DMS153 treated with DMSO at 0.1 percent for 48 hours (cell line): ENCODE results near the gene SP3.

Experiments used
- DNase-seq: peaks from one replicate; lab custom pipeline; 2025; ENCODE audit not compliant: unreplicated experiment; lab: John Stamatoyannopoulos, UW

SP3 gene

GRCh38 chr2:173969886-173970285, 4.7 kb upstream of the SP3 start:
- DNase-seq = no peak

- DNase-seq = no peak
Observed at GRCh38 chr2:173968551-173968950, 3.4 kb upstream of the SP3 start.

- no peak for DNase-seq
Observed at GRCh38 chr2:173966274-173967098, 1.3 kb upstream of the SP3 start.

- peak; percentile 62 for DNase-seq
Observed at GRCh38 chr2:173964565-173965371, 405 bp downstream of the SP3 start.

- peak; percentile 76 for DNase-seq
Observed at GRCh38 chr2:173963817-173964564, 1.2 kb downstream of the SP3 start.

- peak; percentile 38 for DNase-seq
Observed at GRCh38 chr2:173963323-173963816, 1.8 kb downstream of the SP3 start.

GRCh38 chr2:173962583-173963110, 2.5 kb downstream of the SP3 start:
- no peak for DNase-seq

- DNase-seq = no peak
Observed at GRCh38 chr2:173962031-173962430, 3.1 kb downstream of the SP3 start.

- DNase-seq = no peak
Observed at GRCh38 chr2:173961346-173961705, 3.8 kb downstream of the SP3 start.

GRCh38 chr2:173959909-173960308, 5.3 kb downstream of the SP3 start:
- DNase-seq = no peak

- no peak for DNase-seq
Observed at GRCh38 chr2:173959358-173959884, 5.8 kb downstream of the SP3 start.

GRCh38 chr2:173958198-173958846, 6.9 kb downstream of the SP3 start:
- DNase-seq = no peak

GRCh38 chr2:173957517-173957916, 7.7 kb downstream of the SP3 start:
- DNase-seq = no peak

- DNase-seq = no peak
Observed at GRCh38 chr2:173956454-173956853, 8.7 kb downstream of the SP3 start.

- DNase-seq = no peak
Observed at GRCh38 chr2:173955867-173956266, 9.3 kb downstream of the SP3 start.

GRCh38 chr2:173955004-173955403, 10.2 kb downstream of the SP3 start:
- no peak for DNase-seq

- no peak for DNase-seq
Observed at GRCh38 chr2:173953047-173953424, 12.1 kb downstream of the SP3 start.

- DNase-seq = no peak
Observed at GRCh38 chr2:173952267-173953046, 12.7 kb downstream of the SP3 start.

- no peak for DNase-seq
Observed at GRCh38 chr2:173948842-173949241, 16.3 kb downstream of the SP3 start.

- DNase-seq = no peak
Observed at GRCh38 chr2:173948198-173948597, 17.0 kb downstream of the SP3 start.
